DMS153 treated with DMSO at 0.1 percent for 48 hours (cell line): ENCODE results near the gene TRIML2.
"Not testable (repeated sequence)": the region's sequence is repeated elsewhere in the genome, so short reads cannot be mapped to it uniquely, and the experiment has no call there.

ENCODE experiments used
- DNase-seq: peaks from one replicate; lab custom pipeline; 2025; ENCODE audit not compliant: unreplicated experiment; lab: John Stamatoyannopoulos, UW

Gene TRIML2

GRCh38 chr4:188107931-188108843, 1.2 kb downstream of the TRIML2 start:
- no peak for DNase-seq

- DNase-seq, result no peak
Measured at GRCh38 chr4:188106454-188106853, 2.9 kb downstream of the TRIML2 start.

- DNase-seq, result no peak
Measured at GRCh38 chr4:188092824-188093223, 16.6 kb downstream of the TRIML2 start.

- DNase-seq, result no peak
Measured at GRCh38 chr4:188086858-188087257, 22.5 kb downstream of the TRIML2 start.

- no peak for DNase-seq
Measured at GRCh38 chr4:188082796-188083195, 26.6 kb downstream of the TRIML2 start.

- peak; percentile 32 for DNase-seq
Measured at GRCh38 chr4:188078116-188078515, 31.3 kb downstream of the TRIML2 start.

GRCh38 chr4:188076169-188076568, 33.2 kb downstream of the TRIML2 start:
- no peak for DNase-seq

- no peak for DNase-seq
Measured at GRCh38 chr4:188061083-188061482, 48.3 kb downstream of the TRIML2 start.

GRCh38 chr4:188053302-188053701, 56.1 kb downstream of the TRIML2 start:
- DNase-seq, result no peak

GRCh38 chr4:188046657-188047056, 62.7 kb downstream of the TRIML2 start:
- DNase-seq, result no peak

- DNase-seq, result not testable (repeated sequence)
Measured at GRCh38 chr4:188045461-188045860, 63.9 kb downstream of the TRIML2 start.

- DNase-seq, result no peak
Measured at GRCh38 chr4:188043154-188043553, 66.2 kb downstream of the TRIML2 start.

GRCh38 chr4:188042191-188042590, 67.2 kb downstream of the TRIML2 start:
- DNase-seq, result no peak

- DNase-seq, result no peak
Measured at GRCh38 chr4:188041721-188042120, 67.7 kb downstream of the TRIML2 start.
